Gastroesophageal sphincter (tissue), 3 donors: Measurements from ENCODE around the gene KPNA6.

Source experiments
- CTCF ChIP-seq, 4 experiments: fragments of 200-600 bp in 2 of 4; fragments of 450-650 bp in 2 of 4; sonication (generic) in 1 of 4; IDR thresholded peaks; one replicate each; pipeline ENCODE4 v1.5.1; 2017 to 2019; ENCODE audit warnings: antibody characterized with exemption in 4 of 4, mild to moderate bottlenecking in 2 of 4, moderate library complexity in 2 of 4
- POLR2AphosphoS5 ChIP-seq: sonication (generic); formaldehyde crosslinking; IDR thresholded peaks from one replicate; pipeline ENCODE4 v1.6.1; 2017; ENCODE audit warnings: antibody characterized with exemption

GRCh38 chr1:32071758-32072621 lies 35.9 kb upstream of the KPNA6 start:
- no peak for TF ChIP-seq POLR2AphosphoS5
- no peak for TF ChIP-seq CTCF (IDR thresholded peaks at IDR 0.05)
